SK-N-MC (cell line): Measurements from ENCODE around the gene MAPK12.

Experiments used
- EZH2 ChIP-seq: fragments of 200-600 bp; sonication (generic); IDR thresholded peaks from one replicate; pipeline ENCODE4 v1.6.1; 2017; ENCODE audit warnings: antibody characterized with exemption
- POLR2AphosphoS5 ChIP-seq: IDR thresholded peaks from 2 replicates; pipeline ENCODE4 v1.6.1; 2012; ENCODE audit warnings: mild to moderate bottlenecking, low read depth, low read length, borderline replicate concordance

GRCh38 chr22:50226063-50226874 is 35.2 kb downstream of the MAPK12 start:
- TF ChIP-seq POLR2AphosphoS5: no peak
- no peak for TF ChIP-seq EZH2
